ENCODE measurements around the gene RSPH9. TPM values are rescaled to one million over a fixed set of nuclear protein-coding genes. Genes with fewer than 3 reads are reported as not detected.
A peak's percentile ranks its signal among the peaks of the same experiment; 100 is the strongest.

RSPH9 gene
- total RNA-seq, 6 experiments from 2014 or later: not detected

GRCh38 chr6:43706788-43707187 is 62.0 kb downstream of the RSPH9 start:
- TF ChIP-seq POLR2A (IDR thresholded peaks at IDR 0.05): no peak
- no peak for TF ChIP-seq CTCF (IDR thresholded peaks at IDR 0.05)
- H3K36me3 ChIP-seq: no peaks in the 10 kb centered on the region
- H3K27ac ChIP-seq: no peak overlapping the region
- DNase-seq (no peak), ATAC-seq (no peak)
- WGBS (ENCODE audit: insufficient coverage, low coverage, low lambda C conversion rate, missing lambda C conversion rate): 57% methylated on average over 8 of the region's 8 CpGs
- H3K4me3 ChIP-seq: no peak overlapping the region
- H3K9me3 ChIP-seq: no peaks in the 10 kb centered on the region
- intact Hi-C loops (cut with DNase I): no loop called here
- H3K4me1 ChIP-seq: no peaks in the 10 kb centered on the region
- no peaks in the 10 kb centered on the region for H3K27me3 ChIP-seq

- TF ChIP-seq CTCF (IDR thresholded peaks at IDR 0.05) (no peak), POLR2A (IDR thresholded peaks at IDR 0.05) (no peak)
- H3K36me3 ChIP-seq: no peaks in the 10 kb centered on the region
- H3K9me3 ChIP-seq: no peaks in the 10 kb centered on the region
- WGBS (ENCODE audit: insufficient coverage, low coverage, low lambda C conversion rate, missing lambda C conversion rate): 78% methylated on average over 4 of the region's 7 CpGs
- intact Hi-C loops (cut with DNase I): no loop called here
- no peak overlapping the region for H3K27ac ChIP-seq
- H3K4me1 ChIP-seq: no peaks in the 10 kb centered on the region
- DNase-seq (no peak), ATAC-seq (no peak)
- H3K4me3 ChIP-seq: no peak overlapping the region
- no peaks in the 10 kb centered on the region for H3K27me3 ChIP-seq
Observed at GRCh38 chr6:43707269-43707668, 62.4 kb downstream of the RSPH9 start.

GRCh38 chr6:43707767-43708166 is 62.9 kb downstream of the RSPH9 start:
- no peaks in the 10 kb centered on the region for H3K4me1 ChIP-seq

GRCh38 chr6:43708860-43709653 is 64.2 kb downstream of the RSPH9 start:
- Histone ChIP-seq H3K27me3 (no peaks in the 10 kb centered on the region), H3K36me3 (no peaks in the 10 kb centered on the region), H3K27ac (no peak overlapping the region), H3K4me3 (no peak overlapping the region), H3K4me1 (no peaks in the 10 kb centered on the region), H3K9me3 (no peaks in the 10 kb centered on the region)
- no peak for DNase-seq
- no peak for TF ChIP-seq POLR2A (IDR thresholded peaks at IDR 0.05)
- no peak for TF ChIP-seq CTCF (IDR thresholded peaks at IDR 0.05)
- ATAC-seq: peak in 1 of 4 donors; percentile 36
- intact Hi-C loops (cut with DNase I): no loop called here
- WGBS (ENCODE audit: insufficient coverage, low coverage, low lambda C conversion rate, missing lambda C conversion rate): 40% methylated on average over 5 of the region's 5 CpGs

More at GRCh38 chr6:43707767-43708166, 62.9 kb downstream of the RSPH9 start:
- no peaks in the 10 kb centered on the region for H3K9me3 ChIP-seq
- no peak overlapping the region for H3K27ac ChIP-seq
- intact Hi-C loops (cut with DNase I): no loop called here
- H3K36me3 ChIP-seq: no peaks in the 10 kb centered on the region
- TF ChIP-seq POLR2A (IDR thresholded peaks at IDR 0.05): no peak
- no peak for TF ChIP-seq CTCF (IDR thresholded peaks at IDR 0.05)
- no peak overlapping the region for H3K4me3 ChIP-seq
- ATAC-seq: no peak
- no peaks in the 10 kb centered on the region for H3K27me3 ChIP-seq
- no peak for DNase-seq
- 20% methylated on average over 1 of the region's 1 CpG for WGBS (ENCODE audit: insufficient coverage, low coverage, low lambda C conversion rate, missing lambda C conversion rate)
